ENCODE data around the gene SET.

SET gene

DNA sequence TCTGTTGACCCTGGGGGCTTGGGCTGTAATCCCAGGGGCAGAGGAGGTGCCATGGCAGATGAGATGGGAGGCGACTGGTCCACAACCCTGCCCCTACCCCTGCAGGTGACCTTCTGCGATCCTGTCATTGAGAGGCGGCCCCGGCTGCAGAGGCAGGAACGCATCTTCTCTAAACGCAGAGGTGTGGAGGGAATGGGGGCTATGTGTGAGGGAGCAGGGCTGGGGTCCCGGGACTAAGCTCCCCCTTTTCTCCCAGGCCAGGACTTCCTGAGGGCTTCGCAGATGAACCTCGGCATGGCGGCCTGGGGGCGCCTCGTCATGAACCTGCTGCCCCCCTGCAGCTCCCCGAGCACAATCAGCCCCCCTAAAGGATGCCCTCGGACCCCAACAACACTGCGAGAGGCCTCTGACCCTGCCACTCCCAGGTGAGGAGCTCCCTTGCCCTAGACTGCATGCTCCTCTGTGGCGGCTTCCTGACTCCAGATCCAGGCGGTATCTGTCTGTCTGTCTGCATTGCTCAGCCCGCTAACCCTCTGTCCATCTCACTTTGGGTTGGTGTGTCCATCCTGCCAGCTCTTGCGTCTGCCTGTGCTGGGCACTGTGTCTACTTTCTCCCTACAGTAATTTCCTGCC lies 25.0 kb downstream of the SET start:
- no peak for DNase-seq

DNA sequence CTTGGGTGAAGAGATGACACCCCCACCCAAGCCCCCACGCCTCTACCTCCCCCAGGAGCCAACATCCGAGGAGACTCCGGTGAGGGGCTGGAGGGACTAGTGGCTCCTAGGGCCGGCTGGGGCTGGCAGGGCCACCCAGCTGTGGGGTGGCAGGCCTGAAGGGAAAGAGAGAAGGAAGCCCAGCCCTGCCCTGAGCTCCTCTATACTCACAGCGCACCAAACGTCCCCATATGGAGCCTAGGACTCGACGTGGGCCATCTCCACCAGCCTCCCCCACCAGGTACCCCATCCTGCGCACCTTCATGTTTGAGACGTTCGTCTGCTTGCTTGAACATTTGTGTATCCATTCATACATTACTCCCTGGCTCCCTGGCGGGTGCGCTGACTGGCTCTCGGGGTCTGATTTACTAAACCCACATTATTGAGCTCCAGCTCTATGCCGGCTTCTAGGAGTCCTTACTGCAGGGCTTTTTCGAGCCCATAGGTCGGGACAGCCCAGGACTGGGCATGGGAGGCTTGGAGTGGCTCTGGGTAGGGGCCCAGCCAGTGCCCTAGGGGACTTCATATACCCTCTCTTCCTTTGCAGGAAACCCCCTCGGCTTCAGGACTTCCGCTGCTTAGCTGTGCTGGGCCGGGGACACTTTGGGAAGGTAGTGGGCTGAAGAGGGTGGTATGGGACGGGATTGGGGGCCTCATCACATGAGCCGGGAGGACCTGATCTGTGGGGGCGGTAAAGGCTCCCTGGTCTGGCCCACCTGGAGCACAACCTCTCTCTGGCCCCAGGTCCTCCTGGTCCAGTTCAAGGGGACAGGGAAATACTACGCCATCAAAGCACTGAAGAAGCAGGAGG lies 25.8 kb downstream of the SET start:
- DNase-seq: no peak

GRCh38 chr9:128715436-128715750 lies 26.4 kb downstream of the SET start:
- DNase-seq: no peak

DNA sequence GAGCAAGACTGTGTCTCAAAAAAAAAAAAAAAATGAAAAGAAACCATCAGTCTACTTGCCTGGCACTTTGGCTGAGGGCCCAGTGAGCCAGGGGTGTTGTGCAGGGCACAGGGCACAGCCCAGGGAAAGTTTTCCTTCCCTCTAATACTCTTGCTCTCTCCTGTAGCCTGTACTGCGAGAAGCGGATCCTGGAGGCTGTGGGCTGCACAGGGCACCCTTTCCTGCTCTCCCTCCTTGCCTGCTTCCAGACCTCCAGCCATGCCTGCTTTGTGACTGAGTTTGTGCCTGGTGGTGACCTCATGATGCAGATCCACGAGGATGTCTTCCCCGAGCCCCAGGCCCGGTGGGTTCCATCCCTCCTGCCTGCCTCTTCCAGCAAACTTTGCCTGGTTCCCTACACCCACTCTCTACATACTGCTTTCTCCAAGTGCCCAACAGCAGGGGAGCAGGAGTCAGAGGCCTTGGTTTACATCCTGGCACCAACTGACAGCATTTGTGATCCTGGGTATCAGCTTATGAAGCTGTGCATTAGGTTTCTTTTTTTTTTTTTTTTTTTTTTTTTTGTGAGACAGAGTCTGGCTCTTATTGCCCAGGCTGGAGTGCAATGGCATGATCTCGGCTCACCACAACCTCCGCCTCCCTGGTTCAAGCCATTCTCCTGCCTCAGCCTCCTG lies 27.7 kb downstream of the SET start:
- no peak for DNase-seq

- DNase-seq: no peak
These were observed 29.0 kb downstream of the SET start for GRCh38 chr9:128718047-128718446.

DNA sequence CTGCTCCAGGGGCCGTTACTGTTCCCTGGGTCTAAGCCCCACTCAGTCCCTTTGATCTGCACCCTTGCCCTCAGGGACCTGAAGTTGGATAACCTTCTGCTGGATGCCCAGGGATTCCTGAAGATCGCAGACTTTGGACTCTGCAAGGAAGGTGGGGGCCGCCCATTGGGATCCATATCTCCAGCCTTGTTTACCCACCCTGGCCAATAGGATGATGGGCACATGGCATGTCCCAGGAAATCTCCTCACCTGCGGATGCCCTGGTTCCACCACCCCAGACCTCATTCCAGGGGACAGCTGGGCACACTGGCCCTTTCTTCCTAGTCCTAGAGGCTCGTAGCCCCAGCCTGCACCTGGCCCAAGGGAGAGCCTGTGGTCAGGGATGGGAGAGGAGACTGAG lies 29.5 kb downstream of the SET start:
- DNase-seq: no peak

DNA sequence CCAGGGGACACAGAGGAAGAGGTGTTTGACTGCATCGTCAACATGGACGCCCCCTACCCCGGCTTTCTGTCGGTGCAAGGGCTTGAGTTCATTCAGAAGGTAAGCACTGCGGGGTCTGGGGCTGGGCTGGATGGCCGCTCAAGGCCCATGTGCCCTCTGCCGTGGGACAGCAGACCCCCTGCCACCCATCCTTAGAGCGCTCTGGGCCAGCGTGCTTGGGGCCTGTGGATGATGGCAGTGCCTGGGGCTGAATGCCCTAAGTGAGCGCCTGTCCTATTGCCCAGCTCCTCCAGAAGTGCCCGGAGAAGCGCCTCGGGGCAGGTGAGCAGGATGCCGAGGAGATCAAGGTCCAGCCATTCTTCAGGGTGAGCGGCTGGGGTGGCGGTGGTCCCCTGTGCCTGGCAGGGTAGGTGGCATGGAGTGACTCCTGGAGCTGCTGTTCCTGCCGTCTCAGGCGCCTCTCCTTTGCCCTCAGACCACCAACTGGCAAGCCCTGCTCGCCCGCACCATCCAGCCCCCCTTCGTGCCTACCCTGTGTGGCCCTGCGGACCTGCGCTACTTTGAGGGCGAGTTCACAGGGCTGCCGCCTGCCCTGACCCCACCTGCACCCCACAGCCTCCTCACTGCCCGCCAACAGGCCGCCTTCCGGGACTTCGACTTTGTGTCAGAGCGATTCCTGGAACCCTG lies 31.0 kb downstream of the SET start:
- DNase-seq: no peak

- DNase-seq: no peak
These were observed 31.9 kb downstream of the SET start for GRCh38 chr9:128720841-128721486.

DNA sequence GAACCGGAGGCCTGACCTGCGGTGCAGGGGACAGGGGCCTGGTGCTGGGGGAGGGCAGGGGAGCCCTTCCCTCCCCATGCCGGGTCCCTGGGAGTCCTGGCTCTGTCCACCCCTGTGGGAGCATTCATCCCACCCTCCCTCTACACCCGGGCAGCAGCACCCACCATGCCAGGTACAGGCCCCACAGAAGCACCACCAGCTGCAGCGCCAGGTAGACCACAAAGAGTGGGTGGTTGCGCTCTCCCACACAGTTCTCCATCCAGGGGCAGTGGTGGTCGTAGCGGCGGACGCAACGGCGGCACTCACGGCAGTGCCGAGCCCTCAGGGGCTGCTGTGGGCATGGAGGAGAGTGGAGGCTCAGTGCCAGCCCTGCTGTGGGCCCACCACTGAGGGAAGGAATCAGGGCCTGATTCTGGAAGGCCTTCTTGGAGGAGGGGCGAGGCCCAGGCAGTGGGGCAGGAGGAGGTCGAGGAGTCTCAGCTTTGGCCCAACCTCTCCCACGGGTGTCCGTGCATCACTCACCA lies 32.5 kb downstream of the SET start:
- DNase-seq: no peak

DNA sequence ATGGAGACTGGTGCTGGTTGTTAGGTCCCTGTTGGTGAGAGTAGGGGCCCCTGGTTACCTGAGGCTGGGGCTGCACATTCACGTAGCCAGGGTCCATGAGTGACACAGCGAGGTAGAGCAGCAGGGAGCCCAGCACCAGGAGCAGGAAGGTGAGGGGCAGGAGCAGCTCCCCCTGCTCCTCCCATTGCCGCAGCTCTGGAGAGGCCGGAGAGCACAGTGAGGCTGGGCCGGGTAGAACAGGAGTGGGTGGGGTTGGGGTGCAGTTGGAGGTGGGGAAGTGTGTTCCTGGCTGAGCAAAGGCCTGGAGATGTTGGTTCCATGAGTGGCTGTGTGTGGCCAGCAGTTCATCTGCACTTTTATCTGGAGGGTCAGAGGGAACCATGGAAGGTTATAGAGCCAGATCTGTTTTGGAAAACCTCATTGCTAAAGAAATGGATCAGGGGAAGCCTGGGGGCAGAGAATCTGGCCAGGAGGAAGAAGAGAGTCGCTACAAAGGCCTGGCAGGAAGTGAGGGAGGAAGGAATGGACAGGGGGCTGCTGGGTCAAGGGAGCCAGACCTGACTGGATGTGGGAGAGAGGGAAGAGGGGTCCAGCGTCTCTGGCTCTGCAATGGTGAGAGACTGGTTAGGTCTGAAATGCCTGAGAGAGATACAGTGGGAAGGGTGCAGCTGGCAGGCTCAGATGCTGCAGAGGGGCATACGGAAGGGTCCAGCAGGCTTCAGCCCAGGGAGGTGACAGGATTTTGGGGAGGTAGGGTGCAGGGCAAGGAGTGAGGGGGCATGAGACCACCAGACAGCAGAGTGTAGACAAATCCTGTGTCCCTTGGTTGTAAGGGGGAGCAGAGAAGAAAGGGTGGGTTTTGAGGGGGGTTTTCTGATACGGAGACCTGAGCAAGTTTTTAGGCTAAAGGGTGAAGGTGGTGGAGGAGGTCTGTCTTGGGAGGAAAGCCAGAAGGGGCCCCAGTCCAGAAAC lies 33.6 kb downstream of the SET start:
- no peak for DNase-seq

DNA sequence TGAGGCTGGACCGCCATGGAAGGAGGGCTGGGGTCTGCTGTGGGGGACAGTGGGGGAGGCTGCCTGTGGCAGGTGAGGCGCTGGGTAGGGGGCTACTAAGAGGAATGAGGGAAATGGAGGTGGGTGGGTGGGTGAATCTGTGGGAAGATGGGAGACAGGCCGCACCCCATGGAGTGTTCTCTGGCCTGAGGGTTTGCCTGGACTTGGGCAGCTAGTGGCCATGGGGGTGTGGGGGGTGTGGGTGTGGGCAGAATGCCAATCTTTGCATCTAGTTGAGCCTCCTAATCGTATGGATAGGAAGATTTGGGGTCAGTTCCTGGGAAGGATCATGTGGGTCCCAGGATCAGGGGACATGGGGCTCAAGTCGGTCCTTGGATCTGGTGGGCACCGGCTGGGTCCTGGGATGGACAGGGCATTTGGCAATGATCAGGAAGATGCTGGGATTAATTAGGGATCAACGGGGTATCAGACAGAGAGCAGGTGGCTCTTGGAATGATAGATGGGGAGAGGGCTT lies 34.4 kb downstream of the SET start:
- DNase-seq: no peak

DNA sequence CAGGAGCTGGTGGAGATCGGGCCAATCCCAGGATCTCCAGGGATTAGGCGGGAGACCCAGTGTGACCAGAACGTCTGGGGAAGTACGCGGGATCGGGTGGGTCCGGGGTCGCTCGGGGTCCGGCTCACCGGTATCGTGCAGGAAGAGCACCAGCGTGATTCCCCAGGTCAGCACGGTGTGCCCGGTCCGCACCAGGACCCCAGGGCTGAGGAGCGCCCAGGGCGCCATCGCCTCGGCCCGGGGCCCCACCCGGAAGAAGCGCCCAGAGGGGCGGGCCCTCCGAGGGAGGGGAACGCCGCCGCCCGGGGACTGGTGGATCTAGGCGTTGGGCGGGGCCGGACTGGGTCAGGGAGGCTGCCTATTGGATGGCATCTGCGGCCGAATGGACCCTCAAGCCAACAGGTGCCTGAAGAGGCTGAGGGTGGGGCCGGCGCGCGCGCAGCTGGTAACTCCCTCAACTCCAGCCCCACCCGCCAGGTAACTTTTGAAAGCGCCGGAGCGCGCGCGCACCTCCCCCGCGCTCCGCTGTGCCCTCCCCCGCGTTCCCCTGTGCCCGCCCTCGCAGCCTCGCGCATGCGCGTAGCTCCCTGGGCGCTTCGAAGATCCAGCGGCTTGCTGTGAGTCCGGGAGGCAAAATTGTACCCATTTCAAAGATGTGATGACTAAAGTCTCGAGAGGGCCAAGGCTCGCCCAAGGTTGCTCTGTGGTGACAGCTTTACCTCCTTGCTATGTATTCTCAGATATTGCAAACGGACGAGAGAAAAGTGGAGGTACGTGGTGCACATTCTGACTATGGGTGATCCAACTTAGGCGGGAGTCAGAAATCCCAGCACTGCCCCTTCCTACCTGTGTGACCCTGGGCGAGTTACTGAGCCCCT lies 35.1 kb downstream of the SET start, which contains the start of gene ZDHHC12:
Gene ZDHHC12, minus strand, starts transcription at position 262 of the 878 bp plus-strand sequence. Its CDS starts 34 bp downstream, at position 228.
- peak; percentile 100 for DNase-seq

GRCh38 chr9:128724744-128725211 lies 35.8 kb downstream of the SET start:
- DNase-seq: peak; percentile 79

DNA sequence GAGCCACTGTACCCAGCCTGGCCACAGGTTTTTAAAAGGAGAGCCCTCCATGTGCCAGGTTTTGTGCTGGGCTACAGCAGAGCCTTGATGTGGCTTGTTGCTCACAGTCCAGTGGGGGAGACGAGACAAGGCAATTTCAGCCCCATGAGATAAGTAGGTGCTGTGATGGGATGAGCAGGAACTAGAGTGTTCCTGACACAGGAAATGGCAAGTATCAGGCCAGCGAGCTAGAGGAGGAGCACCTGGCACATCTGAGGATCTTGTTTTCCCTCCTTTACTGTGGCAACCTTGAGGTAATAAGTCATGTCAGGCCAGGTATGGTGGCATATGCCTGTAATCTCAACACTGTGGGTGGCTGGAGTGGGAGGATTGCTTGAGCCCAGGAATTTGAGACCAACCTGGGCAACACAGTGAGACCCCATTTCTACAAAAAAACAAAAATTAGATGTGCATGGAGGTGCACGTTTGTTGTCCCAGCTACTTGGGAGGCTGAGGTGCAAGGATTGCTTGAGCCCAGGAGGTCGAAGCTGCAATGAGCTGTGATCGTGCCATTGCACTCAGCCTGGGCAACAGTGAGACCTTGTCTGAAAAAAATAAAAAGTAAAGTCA lies 38.7 kb downstream of the SET start:
- DNase-seq: no peak

- no peak for DNase-seq
These were observed 39.3 kb downstream of the SET start for GRCh38 chr9:128728298-128728697.

DNA sequence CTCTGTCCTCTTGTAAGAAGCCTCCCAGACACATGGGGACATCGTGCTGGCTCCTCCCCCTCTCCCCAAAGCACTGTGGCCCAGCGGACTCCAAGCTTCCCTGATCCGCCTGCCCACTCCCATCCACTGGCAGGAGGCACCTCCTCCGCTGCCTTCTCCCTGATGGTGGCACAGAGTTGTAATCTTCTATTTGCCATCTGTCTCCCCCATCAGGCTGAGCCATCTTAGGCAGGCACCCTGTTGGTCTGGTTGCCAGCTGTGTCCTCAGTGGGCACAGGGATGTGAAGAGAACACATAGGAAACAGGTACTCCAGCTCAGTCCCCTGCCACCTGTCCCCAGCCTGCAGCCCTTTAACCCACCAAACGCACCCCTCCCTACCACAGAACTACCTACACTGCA lies 40.3 kb downstream of the SET start:
- DNase-seq: no peak

GRCh38 chr9:128729766-128730517 lies 40.9 kb downstream of the SET start:
- DNase-seq: no peak

GRCh38 chr9:128731093-128731492 lies 42.1 kb downstream of the SET start:
- DNase-seq: no peak

- DNase-seq: no peak
These were observed 42.7 kb downstream of the SET start for GRCh38 chr9:128731691-128732090.

Data from activated effector memory CD4-positive, alpha-beta T cell treated with anti-CD3 and anti-CD28 coated beads, Interleukin-2, amount 50 U/mL, for 16 hours (primary cell).